SHP77 treated with DMSO at 0.1 percent for 48 hours (cell line): ENCODE results near the gene ICA1.
"Not testable (repeated sequence)": the region's sequence is repeated elsewhere in the genome, so short reads cannot be mapped to it uniquely, and the experiment has no call there.

Experiments used
- DNase-seq: peaks from one replicate; lab custom pipeline; 2025; lab: John Stamatoyannopoulos, UW

The ICA1 gene

GRCh38 chr7:8260871-8261694, 884 bp downstream of the ICA1 start:
- peak; percentile 68 for DNase-seq

GRCh38 chr7:8259586-8260222, 2.3 kb downstream of the ICA1 start:
- no peak for DNase-seq

GRCh38 chr7:8258734-8259133, 3.2 kb downstream of the ICA1 start:
- no peak for DNase-seq

GRCh38 chr7:8258166-8258565, 3.8 kb downstream of the ICA1 start:
- no peak for DNase-seq

GRCh38 chr7:8255680-8256655, 6.0 kb downstream of the ICA1 start:
- DNase-seq: no peak

- no peak for DNase-seq
Observed at GRCh38 chr7:8254667-8255066, 7.3 kb downstream of the ICA1 start.

- no peak for DNase-seq
Observed at GRCh38 chr7:8254215-8254614, 7.8 kb downstream of the ICA1 start.

GRCh38 chr7:8251195-8251594, 10.8 kb downstream of the ICA1 start:
- DNase-seq: no peak

GRCh38 chr7:8250547-8250946, 11.4 kb downstream of the ICA1 start:
- DNase-seq: no peak

GRCh38 chr7:8249121-8249520, 12.8 kb downstream of the ICA1 start:
- no peak for DNase-seq

- DNase-seq: no peak
Observed at GRCh38 chr7:8246020-8246419, 15.9 kb downstream of the ICA1 start.

GRCh38 chr7:8245032-8245431, 16.9 kb downstream of the ICA1 start:
- not testable (repeated sequence) for DNase-seq

GRCh38 chr7:8243059-8243458, 18.9 kb downstream of the ICA1 start:
- DNase-seq: not testable (repeated sequence)

GRCh38 chr7:8239702-8240362, 22.1 kb downstream of the ICA1 start:
- DNase-seq: not testable (repeated sequence)

GRCh38 chr7:8236780-8237407, 25.1 kb downstream of the ICA1 start:
- no peak for DNase-seq

GRCh38 chr7:8232999-8233847, 28.7 kb downstream of the ICA1 start:
- DNase-seq: no peak

GRCh38 chr7:8229927-8230326, 32.0 kb downstream of the ICA1 start:
- no peak for DNase-seq

- DNase-seq: no peak
Observed at GRCh38 chr7:8228766-8229674, 32.9 kb downstream of the ICA1 start.

- DNase-seq: no peak
Observed at GRCh38 chr7:8228068-8228467, 33.9 kb downstream of the ICA1 start.
